RPMI8226 (cell line): ENCODE measurements around the gene FN3K.
"Not testable (repeated sequence)": the region's sequence is repeated elsewhere in the genome, so short reads cannot be mapped to it uniquely, and the experiment has no call there.

Experiments used
- DNase-seq: peaks from one replicate; pipeline ENCODE4 v3.0.0-alpha.2; 2015

The FN3K gene

GRCh38 chr17:82775001-82775823 is 39.8 kb downstream of the FN3K start:
- DNase-seq: no peak

GRCh38 chr17:82776454-82776853 is 41.0 kb downstream of the FN3K start:
- DNase-seq: no peak

GRCh38 chr17:82777778-82778375 is 42.5 kb downstream of the FN3K start:
- DNase-seq: not testable (repeated sequence)

GRCh38 chr17:82779541-82779940 is 44.1 kb downstream of the FN3K start:
- DNase-seq: no peak

GRCh38 chr17:82780195-82780594 is 44.8 kb downstream of the FN3K start:
- DNase-seq: no peak

GRCh38 chr17:82780971-82781893 is 45.8 kb downstream of the FN3K start:
- no peak for DNase-seq

GRCh38 chr17:82781894-82782274 is 46.5 kb downstream of the FN3K start:
- DNase-seq: peak; percentile 81

- no peak for DNase-seq
Observed at GRCh38 chr17:82782657-82783207, 47.3 kb downstream of the FN3K start.

- no peak for DNase-seq
Observed at GRCh38 chr17:82783498-82783897, 48.1 kb downstream of the FN3K start.

GRCh38 chr17:82785581-82785980 is 50.2 kb downstream of the FN3K start:
- DNase-seq: not testable (repeated sequence)

- peak; percentile 70 for DNase-seq
Observed at GRCh38 chr17:82786427-82786826, 51.0 kb downstream of the FN3K start.

GRCh38 chr17:82787081-82787848 is 51.9 kb downstream of the FN3K start:
- peak; percentile 88 for DNase-seq

- no peak for DNase-seq
Observed at GRCh38 chr17:82788206-82789001, 53.0 kb downstream of the FN3K start.

GRCh38 chr17:82789051-82789592 is 53.7 kb downstream of the FN3K start:
- DNase-seq: no peak

- no peak for DNase-seq
Observed at GRCh38 chr17:82789806-82790205, 54.4 kb downstream of the FN3K start.

- DNase-seq: no peak
Observed at GRCh38 chr17:82790391-82790790, 55.0 kb downstream of the FN3K start.

- DNase-seq: no peak
Observed at GRCh38 chr17:82791532-82791931, 56.1 kb downstream of the FN3K start.

- DNase-seq: no peak
Observed at GRCh38 chr17:82793974-82794630, 58.7 kb downstream of the FN3K start.

GRCh38 chr17:82794781-82795482 is 59.5 kb downstream of the FN3K start:
- no peak for DNase-seq

- no peak for DNase-seq
Observed at GRCh38 chr17:82795615-82796014, 60.2 kb downstream of the FN3K start.
